ENCODE data around the gene ALPK1.

Gene ALPK1

DNA sequence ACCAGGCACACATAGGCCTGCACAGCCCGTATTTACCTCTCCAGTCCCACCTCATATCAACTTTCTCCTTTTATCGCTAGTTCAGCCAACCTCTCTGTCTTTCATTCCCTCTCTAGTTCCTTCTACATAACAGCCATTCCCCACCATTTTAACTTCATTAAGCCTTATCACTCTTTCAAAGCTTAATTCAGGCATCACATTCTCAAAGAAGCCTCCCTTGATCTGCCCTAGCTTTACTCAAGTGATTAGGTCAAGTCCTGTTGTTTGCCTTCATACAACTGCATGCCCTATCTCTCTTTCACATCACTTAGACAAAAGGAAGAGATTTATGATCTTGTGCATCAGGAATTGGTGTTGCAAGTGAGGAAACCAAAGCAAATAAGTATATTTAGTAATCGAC is 74.2 kb downstream of the ALPK1 start:
- Histone ChIP-seq H2AFZ (no peak overlapping the region), H3K4me2 (ENCODE audit: low read length) (no peak overlapping the region), H3K4me1 (no peaks in the 10 kb centered on the region), H3K9me3 (ENCODE audit: control insufficient read depth, low read length) (no peaks in the 10 kb centered on the region), H3K27ac (no peak overlapping the region), H3K36me3 (ENCODE audit: control insufficient read depth, insufficient read depth, low read length) (no peaks in the 10 kb centered on the region), H3K9ac (no peak overlapping the region), H3K79me2 (no peaks in the 10 kb centered on the region), H3K4me3 (ENCODE audit: low read depth, low read length) (no peak overlapping the region), H3K27me3 (ENCODE audit: control insufficient read depth, insufficient read depth, low read length) (no peaks in the 10 kb centered on the region)
- TF ChIP-seq, protein P1, sequence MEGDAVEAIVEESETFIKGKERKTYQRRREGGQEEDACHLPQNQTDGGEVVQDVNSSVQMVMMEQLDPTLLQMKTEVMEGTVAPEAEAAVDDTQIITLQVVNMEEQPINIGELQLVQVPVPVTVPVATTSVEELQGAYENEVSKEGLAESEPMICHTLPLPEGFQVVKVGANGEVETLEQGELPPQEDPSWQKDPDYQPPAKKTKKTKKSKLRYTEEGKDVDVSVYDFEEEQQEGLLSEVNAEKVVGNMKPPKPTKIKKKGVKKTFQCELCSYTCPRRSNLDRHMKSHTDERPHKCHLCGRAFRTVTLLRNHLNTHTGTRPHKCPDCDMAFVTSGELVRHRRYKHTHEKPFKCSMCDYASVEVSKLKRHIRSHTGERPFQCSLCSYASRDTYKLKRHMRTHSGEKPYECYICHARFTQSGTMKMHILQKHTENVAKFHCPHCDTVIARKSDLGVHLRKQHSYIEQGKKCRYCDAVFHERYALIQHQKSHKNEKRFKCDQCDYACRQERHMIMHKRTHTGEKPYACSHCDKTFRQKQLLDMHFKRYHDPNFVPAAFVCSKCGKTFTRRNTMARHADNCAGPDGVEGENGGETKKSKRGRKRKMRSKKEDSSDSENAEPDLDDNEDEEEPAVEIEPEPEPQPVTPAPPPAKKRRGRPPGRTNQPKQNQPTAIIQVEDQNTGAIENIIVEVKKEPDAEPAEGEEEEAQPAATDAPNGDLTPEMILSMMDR (IDR thresholded peaks at IDR 0.05) = no peak

DNA sequence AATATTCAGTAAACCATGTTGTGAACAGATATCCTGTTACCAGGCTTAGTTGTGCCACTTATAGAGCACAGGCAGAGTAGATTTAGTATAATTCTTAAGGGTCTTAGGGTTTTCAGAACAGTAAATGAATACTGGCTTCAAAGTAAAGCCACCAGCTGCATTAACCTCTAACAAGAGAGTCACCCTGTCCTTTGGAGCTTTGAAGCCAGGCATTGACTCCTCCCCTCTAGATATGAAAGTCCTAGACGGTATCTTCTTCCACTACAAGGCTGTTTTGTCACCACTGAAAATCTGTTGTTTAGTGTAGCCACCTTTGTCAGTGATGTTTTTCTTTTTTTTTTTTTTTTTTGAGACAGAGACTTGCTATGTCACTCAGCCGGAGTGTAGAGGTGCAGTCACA is 77.7 kb downstream of the ALPK1 start:
- Histone ChIP-seq H3K4me3 (ENCODE audit: low read depth, low read length) (no peak overlapping the region), H3K4me1 (no peaks in the 10 kb centered on the region), H3K27me3 (ENCODE audit: control insufficient read depth, insufficient read depth, low read length) (no peaks in the 10 kb centered on the region), H3K9ac (no peak overlapping the region), H3K27ac (no peak overlapping the region), H3K4me2 (ENCODE audit: low read length) (no peak overlapping the region), H2AFZ (no peak overlapping the region), H3K79me2 (no peaks in the 10 kb centered on the region), H3K9me3 (ENCODE audit: control insufficient read depth, low read length) (no peaks in the 10 kb centered on the region), H3K36me3 (ENCODE audit: control insufficient read depth, insufficient read depth, low read length) (no peaks in the 10 kb centered on the region)
- TF ChIP-seq, protein P1 (IDR thresholded peaks at IDR 0.05) = no peak

DNA sequence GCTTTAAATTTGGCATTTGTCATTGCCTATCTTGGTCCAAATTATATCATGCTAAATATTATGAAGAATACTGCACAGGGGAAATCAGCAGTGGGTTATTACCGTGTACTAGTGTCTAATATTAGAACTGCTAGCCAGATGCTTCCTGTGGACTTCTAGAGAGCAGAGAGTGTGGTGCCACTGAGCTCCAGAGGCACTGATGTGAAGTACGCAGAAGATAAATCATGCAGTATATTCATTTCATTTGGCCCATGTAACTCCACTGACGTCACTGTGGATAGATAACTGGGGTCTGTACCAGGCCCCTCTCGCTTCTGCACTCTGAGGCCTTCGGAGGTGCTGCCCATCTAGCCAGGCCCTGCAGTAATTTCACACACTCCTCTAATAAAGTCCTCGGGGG is 80.0 kb downstream of the ALPK1 start:
- TF ChIP-seq, protein P1 (IDR thresholded peaks at IDR 0.05) = no peak
- H3K79me2 ChIP-seq = no peaks in the 10 kb centered on the region
- H3K4me1 ChIP-seq = no peaks in the 10 kb centered on the region
- H3K4me3 ChIP-seq (ENCODE audit: low read depth, low read length) = no peak overlapping the region
- no peaks in the 10 kb centered on the region for H3K36me3 ChIP-seq (ENCODE audit: control insufficient read depth, insufficient read depth, low read length)
- H3K9ac ChIP-seq = no peak overlapping the region
- H3K4me2 ChIP-seq (ENCODE audit: low read length) = no peak overlapping the region
- H3K9me3 ChIP-seq (ENCODE audit: control insufficient read depth, low read length) = no peaks in the 10 kb centered on the region
- H3K27me3 ChIP-seq (ENCODE audit: control insufficient read depth, insufficient read depth, low read length) = no peaks in the 10 kb centered on the region
- no peak overlapping the region for H2AFZ ChIP-seq
- no peak overlapping the region for H3K27ac ChIP-seq

DNA sequence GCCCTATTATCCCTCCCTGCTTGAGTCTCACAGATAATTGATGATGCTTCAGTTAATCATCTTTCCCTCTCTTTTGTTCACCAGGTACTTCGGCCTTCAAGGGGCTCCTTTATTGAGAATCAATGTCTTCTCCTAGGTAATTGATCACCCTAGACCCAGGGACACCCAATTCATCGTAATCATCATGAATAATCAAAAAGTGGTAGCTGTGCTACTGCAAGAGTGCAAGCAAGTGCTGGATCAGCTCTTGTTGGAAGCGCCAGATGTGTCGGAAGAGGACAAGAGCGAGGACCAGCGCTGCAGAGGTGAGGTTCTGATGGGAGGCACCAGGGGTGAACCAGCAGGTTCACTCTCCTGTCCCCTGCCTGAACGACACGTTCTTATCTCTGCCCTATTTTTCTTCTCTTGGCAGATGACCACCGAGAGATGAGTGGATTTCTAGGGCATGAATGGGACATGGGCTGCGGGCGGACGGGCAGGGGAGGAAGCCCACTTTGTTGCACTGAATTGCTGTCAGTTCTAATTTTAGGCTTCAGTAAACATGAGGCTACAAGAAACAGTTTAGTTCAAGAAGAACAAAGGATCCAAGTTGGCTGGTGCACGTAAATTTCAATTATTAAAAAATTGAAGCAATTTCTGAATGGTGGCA is 80.5 kb downstream of the ALPK1 start:
- no peak overlapping the region for H3K9ac ChIP-seq
- no peaks in the 10 kb centered on the region for H3K36me3 ChIP-seq (ENCODE audit: control insufficient read depth, insufficient read depth, low read length)
- H3K4me2 ChIP-seq (ENCODE audit: low read length) = no peak overlapping the region
- no peak overlapping the region for H3K4me3 ChIP-seq (ENCODE audit: low read depth, low read length)
- no peak overlapping the region for H3K27ac ChIP-seq
- no peaks in the 10 kb centered on the region for H3K9me3 ChIP-seq (ENCODE audit: control insufficient read depth, low read length)
- no peaks in the 10 kb centered on the region for H3K79me2 ChIP-seq
- TF ChIP-seq, protein P1 (IDR thresholded peaks at IDR 0.05) = no peak
- no peaks in the 10 kb centered on the region for H3K4me1 ChIP-seq
- H3K27me3 ChIP-seq (ENCODE audit: control insufficient read depth, insufficient read depth, low read length) = no peaks in the 10 kb centered on the region
- no peak overlapping the region for H2AFZ ChIP-seq

DNA sequence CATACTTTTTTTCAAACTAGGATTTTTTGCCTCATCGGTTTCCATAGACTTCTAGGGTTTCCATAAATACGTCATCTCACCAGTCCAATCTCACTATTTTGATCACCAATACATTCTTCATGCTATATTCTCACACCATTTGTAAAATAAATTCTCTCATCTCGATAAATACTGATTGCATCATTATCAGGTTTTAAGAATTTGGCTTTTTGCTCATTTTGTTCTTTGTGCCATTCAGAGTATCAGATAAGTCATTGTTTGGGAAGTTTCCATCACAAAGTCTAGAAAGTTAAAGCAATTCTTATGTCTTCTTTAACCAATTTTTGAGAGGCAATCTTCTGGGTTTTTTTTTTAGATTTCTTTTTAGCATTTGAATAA is 81.1 kb downstream of the ALPK1 start:
- no peaks in the 10 kb centered on the region for H3K36me3 ChIP-seq (ENCODE audit: control insufficient read depth, insufficient read depth, low read length)
- TF ChIP-seq, protein P1 (IDR thresholded peaks at IDR 0.05) = no peak

More for the DNA sequence above, 81.1 kb downstream of the ALPK1 start:
- H3K27ac ChIP-seq = no peak overlapping the region
- H3K4me3 ChIP-seq (ENCODE audit: low read depth, low read length) = no peak overlapping the region
- H3K4me1 ChIP-seq = no peaks in the 10 kb centered on the region
- H3K27me3 ChIP-seq (ENCODE audit: control insufficient read depth, insufficient read depth, low read length) = no peaks in the 10 kb centered on the region
- H3K79me2 ChIP-seq = no peaks in the 10 kb centered on the region
- H3K9ac ChIP-seq = no peak overlapping the region
- no peak overlapping the region for H3K4me2 ChIP-seq (ENCODE audit: low read length)
- H2AFZ ChIP-seq = no peak overlapping the region
- no peaks in the 10 kb centered on the region for H3K9me3 ChIP-seq (ENCODE audit: control insufficient read depth, low read length)

Measured in parathyroid adenoma (tissue), 2 donors.